MM.1S (cell line): ENCODE data around the gene BMPER.
A peak's percentile ranks its signal among the peaks of the same experiment; 100 is the strongest.

Experiments
- DNase-seq: peaks from one replicate; pipeline ENCODE4 v3.0.0-alpha.2; 2015
- H2AFZ ChIP-seq: fragments of 300-600 bp; sonication (generic); 2 replicates; pipeline ENCODE4 v1.6.0; 2016; ENCODE audit warnings: antibody characterized with exemption, low read length
- H3F3A ChIP-seq: fragments of 300-600 bp; sonication (generic); 2 replicates; pipeline ENCODE4 v1.6.1; 2016; ENCODE audit warnings: mild to moderate bottlenecking, antibody characterized with exemption, low read length, moderate library complexity, mixed read lengths; ENCODE audit not compliant: insufficient read depth
- H3K27ac ChIP-seq: fragments of 300-600 bp; sonication (generic); 2 replicates; pipeline ENCODE4 v1.5.1; 2016; ENCODE audit warnings: mild to moderate bottlenecking, low read length
- H3K27me3 ChIP-seq: fragments of 300-600 bp; sonication (generic); replicated peaks from 2 replicates; pipeline ENCODE4 v1.6.0; 2016; ENCODE audit warnings: low read length; ENCODE audit not compliant: insufficient read depth
- H3K36me3 ChIP-seq: fragments of 300-600 bp; sonication (generic); replicated peaks from 2 replicates; pipeline ENCODE4 v1.6.1; 2016; ENCODE audit warnings: mild to moderate bottlenecking, low read length, mixed read lengths; ENCODE audit not compliant: insufficient read depth
- H3K4me1 ChIP-seq: fragments of 300-600 bp; sonication (generic); 2 replicates; pipeline ENCODE4 v1.6.1; 2016; ENCODE audit warnings: low read length, mixed read lengths
- H3K4me2 ChIP-seq: fragments of 300-600 bp; sonication (generic); 2 replicates; pipeline ENCODE4 v1.6.0; 2016; ENCODE audit warnings: low read depth, low read length
- H3K4me3 ChIP-seq: fragments of 300-600 bp; sonication (generic); 2 replicates; pipeline ENCODE4 v1.5.1; 2016; ENCODE audit warnings: low read length, mixed read lengths
- H3K79me2 ChIP-seq: fragments of 300-600 bp; sonication (generic); 2 replicates; pipeline ENCODE4 v1.6.1; 2016; ENCODE audit warnings: mixed run types, low read length, mixed read lengths
- H3K9ac ChIP-seq: fragments of 300-600 bp; sonication (generic); 2 replicates; pipeline ENCODE4 v1.6.1; 2016; ENCODE audit warnings: low read length, mixed read lengths
- H3K9me2 ChIP-seq: fragments of 300-600 bp; sonication (generic); replicated peaks from 2 replicates; pipeline ENCODE4 v1.6.1; 2016; ENCODE audit warnings: mild to moderate bottlenecking, low read length, mixed read lengths; ENCODE audit not compliant: insufficient read depth
- H3K9me3 ChIP-seq: fragments of 300-600 bp; sonication (generic); replicated peaks from 2 replicates; pipeline ENCODE4 v1.6.1; 2016; ENCODE audit warnings: mild to moderate bottlenecking, low read length, mixed read lengths; ENCODE audit not compliant: insufficient read depth
- H4K20me1 ChIP-seq: fragments of 300-600 bp; sonication (generic); 2 replicates; pipeline ENCODE4 v1.6.1; 2016; ENCODE audit warnings: mild to moderate bottlenecking, low read length, moderate library complexity, mixed read lengths; ENCODE audit not compliant: insufficient read depth
- CTCF ChIP-seq: fragments of 300-600 bp; sonication (generic); IDR thresholded peaks from 2 replicates; pipeline ENCODE4 v1.5.1; 2016; ENCODE audit warnings: antibody characterized with exemption, low read length, mixed read lengths
- EZH2 ChIP-seq: fragments of 300-600 bp; sonication (generic); optimal IDR thresholded peaks from 2 replicates; pipeline ENCODE3; 2017; ENCODE audit warnings: low read depth, mild to moderate bottlenecking, antibody characterized with exemption, low read length, mixed read lengths
- EZH2phosphoT487 ChIP-seq: fragments of 300-600 bp; sonication (generic); IDR thresholded peaks from 2 replicates; pipeline ENCODE4 v1.6.1; 2018; ENCODE audit warnings: antibody characterized with exemption, low read length

The BMPER gene

GRCh38 chr7:33932221-33932620 lies 26.9 kb downstream of the BMPER start:
- peak overlapping the region; percentile 39; the same call in 1 of the 2 replicates for H3K4me2 ChIP-seq
- no peak overlapping the region for H3K9ac ChIP-seq
- no peaks in the 10 kb centered on the region for H3K79me2 ChIP-seq
- H3K9me2 ChIP-seq = no peaks in the 10 kb centered on the region
- H4K20me1 ChIP-seq = no peaks in the 10 kb centered on the region
- peak overlapping the region; percentile 65 for H2AFZ ChIP-seq
- no peak overlapping the region for H3K27ac ChIP-seq
- TF ChIP-seq EZH2 (no peak), EZH2phosphoT487 (no peak), CTCF (no peak)
- H3K4me3 ChIP-seq = peak overlapping the region; percentile 43; the same call in 1 of the 2 replicates
- no peaks in the 10 kb centered on the region for H3K36me3 ChIP-seq
- no peaks in the 10 kb centered on the region for H3F3A ChIP-seq
- H3K9me3 ChIP-seq = no peaks in the 10 kb centered on the region
- no peaks in the 10 kb centered on the region for H3K4me1 ChIP-seq
- peak; percentile 12 for DNase-seq
- no peaks in the 10 kb centered on the region for H3K27me3 ChIP-seq

GRCh38 chr7:33932832-33933468 lies 27.6 kb downstream of the BMPER start:
- TF ChIP-seq EZH2phosphoT487 (no peak), CTCF (peak; percentile 95)
- peak; percentile 68 for DNase-seq
- H3K4me1 ChIP-seq = no peaks in the 10 kb centered on the region
- H2AFZ ChIP-seq = peak overlapping the region; percentile 65
- no peaks in the 10 kb centered on the region for H3K27me3 ChIP-seq
- peak overlapping the region; percentile 43; the same call in 1 of the 2 replicates for H3K4me3 ChIP-seq
- no peaks in the 10 kb centered on the region for H3K9me2 ChIP-seq
- no peaks in the 10 kb centered on the region for H4K20me1 ChIP-seq
- no peak overlapping the region for H3K27ac ChIP-seq
- peak overlapping the region; percentile 39; the same call in 1 of the 2 replicates for H3K4me2 ChIP-seq
- no peak overlapping the region; the same call in 1 of the 2 replicates for H3K9ac ChIP-seq
- H3F3A ChIP-seq = no peaks in the 10 kb centered on the region
- no peaks in the 10 kb centered on the region for H3K36me3 ChIP-seq
- no peaks in the 10 kb centered on the region for H3K79me2 ChIP-seq
- H3K9me3 ChIP-seq = no peaks in the 10 kb centered on the region

GRCh38 chr7:33933611-33934281 lies 28.4 kb downstream of the BMPER start:
- TF ChIP-seq CTCF (no peak), EZH2phosphoT487 (no peak), EZH2 (no peak)
- H3K27ac ChIP-seq = no peak overlapping the region
- DNase-seq = no peak

More at GRCh38 chr7:33933611-33934281, 28.4 kb downstream of the BMPER start:
- H3K9me2 ChIP-seq = no peaks in the 10 kb centered on the region
- H3K9ac ChIP-seq = no peak overlapping the region
- H3K4me3 ChIP-seq = no peak overlapping the region
- H3K9me3 ChIP-seq = no peaks in the 10 kb centered on the region
- no peaks in the 10 kb centered on the region for H3K27me3 ChIP-seq
- H3F3A ChIP-seq = no peaks in the 10 kb centered on the region
- H3K4me1 ChIP-seq = no peaks in the 10 kb centered on the region
- H3K4me2 ChIP-seq = no peak overlapping the region
- no peaks in the 10 kb centered on the region for H3K79me2 ChIP-seq
- H3K36me3 ChIP-seq = no peaks in the 10 kb centered on the region
- H2AFZ ChIP-seq = no peak overlapping the region
- H4K20me1 ChIP-seq = no peaks in the 10 kb centered on the region
